Gastrocnemius medialis (tissue), 4 donors: ENCODE measurements around the gene PAPLN. TPM values are rescaled to one million over a fixed set of nuclear protein-coding genes. Genes with fewer than 3 reads are reported as not detected.

Experiments
- ATAC-seq, 2 donors: fragments of 150-250 bp; one replicate each; pipeline ENCODE4 v1.9.1; 2016
- DNase-seq, 2 donors: peaks; one replicate each; pipeline ENCODE4 v3.0.0-alpha.2; 2019
- H3K27ac ChIP-seq, 4 donors: fragments of 200-600 bp; sonication (generic); 1 replicate in 1 of 4; 2 replicates in 3 of 4; pipeline ENCODE4 v1.5.1; 2016 to 2018; ENCODE audit warnings: mild to moderate bottlenecking in 2 of 4, moderate library complexity in 1 of 4
- H3K27me3 ChIP-seq, 3 donors: fragments of 200-600 bp; sonication (generic) in 2 of 3; 1 replicate in 1 of 3; 2 replicates in 2 of 3; pipeline versions ENCODE4 v1.5.1 to v1.6.0; 2016 to 2019; ENCODE audit warnings: mild to moderate bottlenecking in 1 of 3, moderate library complexity in 1 of 3
- H3K36me3 ChIP-seq, 2 donors: fragments of 200-600 bp; sonication (generic) in 1 of 2; one replicate each; pipeline ENCODE4 v1.5.1; 2017 to 2018
- H3K4me1 ChIP-seq, 2 donors: fragments of 200-600 bp; sonication (generic) in 1 of 2; one replicate each; pipeline ENCODE4 v1.5.1; 2016 to 2017; ENCODE audit warnings: mild to moderate bottlenecking in 2 of 2
- H3K4me3 ChIP-seq, 4 donors: fragments of 200-600 bp; sonication (generic) in 3 of 4; 1 replicate in 1 of 4; 2 replicates in 3 of 4; pipeline ENCODE4 v1.5.1; 2016 to 2019; ENCODE audit warnings: mild to moderate bottlenecking in 2 of 4
- H3K9me3 ChIP-seq, 3 donors: fragments of 200-600 bp; sonication (generic) in 2 of 3; 1 replicate in 1 of 3; 2 replicates in 2 of 3; pipeline ENCODE4 v1.5.1; 2016 to 2019
- POLR2A ChIP-seq, 2 donors: fragments of 450-650 bp; IDR thresholded peaks; one replicate each; pipeline ENCODE4 v1.6.1; 2017; ENCODE audit warnings: antibody characterized with exemption in 2 of 2, mild to moderate bottlenecking in 2 of 2, moderate library complexity in 2 of 2
- in situ Hi-C, 4 donors: fragments of 200-750 bp; cut with MboI; loops; one replicate each; pipeline versions ENCODE4 v1.15.0 to v1.8.0; 2017; ENCODE audit warnings: low sequenced_read_pairs in 4 of 4
- intact Hi-C: fragments of 100-400 bp; cut with DNase I; formaldehyde crosslinking; loops from one replicate; pipeline ENCODE4 v1.15.1; 2023; ENCODE audit warnings: low total_unique reads
- total RNA-seq, 4 donors: library from RNA; depleted of rRNA; stranded (reverse); fragments of >200 nt; gene quantifications; one replicate each; pipeline versions ENCODE4 v1.1.0 to v1.2.3, GENCODE V29; 2016
- TF ChIP-seq, protein P1 (sequence below), 5 experiments: fragments of 450-650 bp in 3 of 5; fragments of 200-600 bp in 2 of 5; sonication (generic) in 2 of 5; IDR thresholded peaks in 4 of 5; conservative IDR thresholded peaks in 1 of 5; 1 replicate in 4 of 5; 2 replicates in 1 of 5; pipeline ENCODE4 v1.5.1; 2016 to 2019; ENCODE audit warnings: antibody characterized with exemption in 5 of 5, mild to moderate bottlenecking in 3 of 5, moderate library complexity in 3 of 5

Gene PAPLN
- total RNA-seq, 4 donors from 2014 or later = 1.9 to 5.0 (median 2.5) TPM

DNA sequence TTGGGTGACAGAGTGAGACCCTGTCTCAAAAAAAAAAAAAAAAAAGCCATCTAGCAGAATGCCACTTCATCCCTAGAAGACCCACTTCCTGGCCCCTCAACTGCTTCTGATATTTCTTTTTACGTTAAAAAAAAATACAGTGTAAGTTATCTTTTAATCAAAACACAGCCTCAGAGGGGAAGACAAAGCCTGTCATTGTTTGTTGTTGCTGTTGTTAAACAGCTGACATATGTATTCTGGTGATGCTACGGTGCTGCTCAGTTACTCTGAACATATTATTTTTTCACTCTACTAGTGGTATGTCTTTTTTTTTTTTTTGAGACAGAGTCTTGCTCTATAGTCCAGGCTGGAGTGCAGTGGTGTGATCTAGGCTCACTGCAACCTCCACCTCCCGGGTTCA is 75.4 kb downstream of the PAPLN start:
- Histone ChIP-seq H3K27me3 (no peaks in the 10 kb centered on the region), H3K27ac (no peak overlapping the region), H3K36me3 (no peaks in the 10 kb centered on the region), H3K4me3 (no peak overlapping the region), H3K9me3 (no peaks in the 10 kb centered on the region), H3K4me1 (peaks cover 4 to 6% of the 10 kb centered on the region in 2 donors)
- in situ Hi-C loops = no loop called here
- ATAC-seq (no peak), DNase-seq (no peak)
- TF ChIP-seq, protein P1, sequence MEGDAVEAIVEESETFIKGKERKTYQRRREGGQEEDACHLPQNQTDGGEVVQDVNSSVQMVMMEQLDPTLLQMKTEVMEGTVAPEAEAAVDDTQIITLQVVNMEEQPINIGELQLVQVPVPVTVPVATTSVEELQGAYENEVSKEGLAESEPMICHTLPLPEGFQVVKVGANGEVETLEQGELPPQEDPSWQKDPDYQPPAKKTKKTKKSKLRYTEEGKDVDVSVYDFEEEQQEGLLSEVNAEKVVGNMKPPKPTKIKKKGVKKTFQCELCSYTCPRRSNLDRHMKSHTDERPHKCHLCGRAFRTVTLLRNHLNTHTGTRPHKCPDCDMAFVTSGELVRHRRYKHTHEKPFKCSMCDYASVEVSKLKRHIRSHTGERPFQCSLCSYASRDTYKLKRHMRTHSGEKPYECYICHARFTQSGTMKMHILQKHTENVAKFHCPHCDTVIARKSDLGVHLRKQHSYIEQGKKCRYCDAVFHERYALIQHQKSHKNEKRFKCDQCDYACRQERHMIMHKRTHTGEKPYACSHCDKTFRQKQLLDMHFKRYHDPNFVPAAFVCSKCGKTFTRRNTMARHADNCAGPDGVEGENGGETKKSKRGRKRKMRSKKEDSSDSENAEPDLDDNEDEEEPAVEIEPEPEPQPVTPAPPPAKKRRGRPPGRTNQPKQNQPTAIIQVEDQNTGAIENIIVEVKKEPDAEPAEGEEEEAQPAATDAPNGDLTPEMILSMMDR (IDR thresholded peaks at IDR 0.05 in 4 of 5, conservative IDR thresholded peaks at IDR 0.05 in 1 of 5) = no peak
- TF ChIP-seq POLR2A (IDR thresholded peaks at IDR 0.05) = no peak
- intact Hi-C loops = no loop called here

DNA sequence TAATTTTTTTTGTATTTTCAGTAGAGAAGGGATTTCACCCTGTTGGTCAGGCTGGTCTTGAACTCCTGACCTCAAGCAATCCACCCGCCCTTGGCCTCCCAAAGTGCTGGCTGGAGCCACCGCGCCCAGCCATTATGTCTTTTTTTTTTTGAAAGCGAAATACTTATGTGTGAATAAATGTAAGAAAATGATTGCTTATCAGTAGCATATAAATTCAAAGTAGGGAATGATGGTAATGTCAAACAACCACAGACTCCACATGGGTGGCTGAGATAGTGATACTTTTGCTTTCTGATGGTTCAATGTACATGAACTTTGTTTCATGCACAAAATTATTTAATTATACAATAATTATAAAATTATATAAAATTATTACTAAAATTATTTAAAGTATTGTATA is 75.8 kb downstream of the PAPLN start:
- Histone ChIP-seq H3K27ac (no peak overlapping the region), H3K27me3 (no peaks in the 10 kb centered on the region), H3K9me3 (no peaks in the 10 kb centered on the region), H3K4me3 (no peak overlapping the region), H3K4me1 (peaks cover 4 to 6% of the 10 kb centered on the region in 2 donors), H3K36me3 (no peaks in the 10 kb centered on the region)
- no peak for TF ChIP-seq POLR2A (IDR thresholded peaks at IDR 0.05)
- TF ChIP-seq, protein P1 (IDR thresholded peaks at IDR 0.05 in 4 of 5, conservative IDR thresholded peaks at IDR 0.05 in 1 of 5) = no peak
- DNase-seq (no peak), ATAC-seq (no peak)
- in situ Hi-C loops (no loop called here), intact Hi-C loops (no loop called here)

DNA sequence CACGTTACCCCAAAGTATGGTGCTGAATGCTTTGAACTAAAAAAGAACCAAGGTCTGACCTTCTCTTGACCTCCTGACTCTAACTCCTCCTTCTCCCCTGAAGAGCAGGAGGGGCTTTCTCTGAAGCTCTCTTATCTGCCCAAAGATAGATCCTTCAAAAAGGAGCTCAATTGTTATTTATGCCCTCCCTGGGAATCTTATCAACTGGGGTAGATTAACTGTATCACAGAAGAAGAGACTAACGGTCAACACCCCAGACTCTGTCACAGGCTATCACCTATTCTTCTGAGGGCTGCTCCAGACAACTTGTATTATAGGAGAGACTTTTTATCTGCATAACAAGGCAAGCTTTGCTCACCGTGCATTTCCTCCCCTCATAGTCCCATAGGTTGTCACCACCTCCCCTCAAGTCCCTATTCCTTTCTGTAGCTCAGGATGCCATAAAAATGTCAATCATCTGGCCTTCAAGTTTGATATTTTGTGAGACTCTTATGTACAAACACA is 86.6 kb downstream of the PAPLN start:
- H3K9me3 ChIP-seq = no peaks in the 10 kb centered on the region
- no peaks in the 10 kb centered on the region for H3K36me3 ChIP-seq
- H3K4me1 ChIP-seq = no peaks in the 10 kb centered on the region
- in situ Hi-C loops = no loop called here
- no peak overlapping the region for H3K4me3 ChIP-seq
- no peak for TF ChIP-seq POLR2A (IDR thresholded peaks at IDR 0.05)
- TF ChIP-seq, protein P1 (IDR thresholded peaks at IDR 0.05 in 4 of 5, conservative IDR thresholded peaks at IDR 0.05 in 1 of 5) = no peak
- DNase-seq (no peak), ATAC-seq (no peak)
- intact Hi-C loops = no loop called here
- H3K27me3 ChIP-seq = no peaks in the 10 kb centered on the region
- H3K27ac ChIP-seq = no peak overlapping the region

Other genes with a start within 250 kb of the PAPLN start
- 10 to 100 TPM; 16.7 to 28.3 (median 19.3) TPM for gene ZFYVE1, start 210.4 kb upstream of the PAPLN start, total RNA-seq
- gene RBM25, start 179.0 kb upstream of the PAPLN start, total RNA-seq = 10 to 100 TPM; 28.4 to 34.1 (median 30.1) TPM
- gene PSEN1, start 101.0 kb upstream of the PAPLN start, total RNA-seq = 10 to 100 TPM; 21.4 to 49.0 (median 24.5) TPM
- 10 to 100 TPM; 14.3 to 29.8 (median 23.6) TPM for gene NUMB, start 221.0 kb downstream of the PAPLN start, total RNA-seq